Measurements from ENCODE around the gene SH3RF1. TPM values are rescaled to one million over a fixed set of nuclear protein-coding genes. Genes with fewer than 3 reads are reported as not detected.

Gene SH3RF1
- total RNA-seq, 1 experiment from 2014 or later, result 59.5 TPM

GRCh38 chr4:169295822-169296221, 25.1 kb upstream of the SH3RF1 start:
- no peak for TF ChIP-seq REST (IDR thresholded peaks at IDR 0.05; ENCODE audit: low read depth)
- TF ChIP-seq RAD21 (IDR thresholded peaks at IDR 0.05; ENCODE audit: low read depth), result no peak
- TF ChIP-seq FOSL1 (IDR thresholded peaks at IDR 0.05; ENCODE audit: low read depth), result no peak
- TF ChIP-seq SP1 (IDR thresholded peaks at IDR 0.05; ENCODE audit: low read depth), result no peak
- no peak for TF ChIP-seq JUND (IDR thresholded peaks at IDR 0.05)
- H3K27ac ChIP-seq (ENCODE audit: low read depth, low read length), result no peak overlapping the region
- no peaks in the 10 kb centered on the region for H3K9me3 ChIP-seq (ENCODE audit: control insufficient read depth in 1 of 2, insufficient read depth in 1 of 2, low read depth in 1 of 2, low read length in 2 of 2)
- no peak overlapping the region for H3K9ac ChIP-seq (ENCODE audit: low read length)
- no peak overlapping the region for H3K4me2 ChIP-seq (ENCODE audit: low read length)
- ATAC-seq (no peak), DNase-seq (ENCODE audit: low read depth, low spot score) (no peak)
- H3K9me2 ChIP-seq (ENCODE audit: insufficient read depth), result no peaks in the 10 kb centered on the region
- BruUV-seq (replicated peaks), result no TSS peak
- no peaks in the 10 kb centered on the region for H3K79me2 ChIP-seq (ENCODE audit: insufficient read depth, low read length)
- no peaks in the 10 kb centered on the region for H3K27me3 ChIP-seq (ENCODE audit: insufficient read depth, low read length)
- no peaks in the 10 kb centered on the region for H3K36me3 ChIP-seq (ENCODE audit: control insufficient read depth in 1 of 2, insufficient read depth in 2 of 2, low read length in 2 of 2)
- H2AFZ ChIP-seq (ENCODE audit: low read depth, low read length, poor library complexity, severe bottlenecking), result no peak overlapping the region
- ChIA-PET CTCF (no interaction called here), POLR2A (no interaction called here), RAD21 (ENCODE audit: low non-redundant PET in 1 of 2, low total read pairs in 2 of 2, uncharacterized antibody in 2 of 2, unreplicated experiment in 2 of 2) (no interaction called here)
- H3K4me1 ChIP-seq (ENCODE audit: control insufficient read depth in 1 of 2, insufficient read depth in 2 of 2, low read length in 2 of 2), result no peaks in the 10 kb centered on the region
- intact Hi-C loops (cut with micrococcal nuclease), result no loop called here
- no peaks in the 10 kb centered on the region for H4K20me1 ChIP-seq (ENCODE audit: insufficient read depth)
- no peak overlapping the region for H3K4me3 ChIP-seq (replicated peaks in 1 of 2; ENCODE audit: low read depth in 1 of 2, low read length in 2 of 2)

GRCh38 chr4:169293343-169294176, 22.8 kb upstream of the SH3RF1 start:
- ChIA-PET POLR2A (no interaction called here), RAD21 (ENCODE audit: low non-redundant PET in 1 of 2, low total read pairs in 2 of 2, uncharacterized antibody in 2 of 2, unreplicated experiment in 2 of 2) (no interaction called here)
- no TSS peak for BruUV-seq (replicated peaks)
- TF ChIP-seq ATF3 (IDR thresholded peaks at IDR 0.05) (no peak), MAX (IDR thresholded peaks at IDR 0.05) (no peak), YY1 (IDR thresholded peaks at IDR 0.05; ENCODE audit: extremely low read depth, insufficient replicate concordance, low read depth, low read length) (no peak), FOSL1 (IDR thresholded peaks at IDR 0.05; ENCODE audit: low read depth) (no peak), JUND (IDR thresholded peaks at IDR 0.05) (no peak), TCF7L2 (IDR thresholded peaks at IDR 0.05; ENCODE audit: borderline replicate concordance, extremely low read depth, insufficient read depth, insufficient read length) (no peak), SP1 (IDR thresholded peaks at IDR 0.05; ENCODE audit: low read depth) (no peak), ELF1 (IDR thresholded peaks at IDR 0.05; ENCODE audit: borderline replicate concordance, low read depth) (no peak), EZH2phosphoT487 (IDR thresholded peaks at IDR 0.05; ENCODE audit: borderline replicate concordance) (no peak), RAD21 (IDR thresholded peaks at IDR 0.05; ENCODE audit: low read depth) (no peak), SRF (IDR thresholded peaks at IDR 0.05; ENCODE audit: low read depth) (no peak), POLR2AphosphoS5 (IDR thresholded peaks at IDR 0.05; ENCODE audit: low read depth, low read length) (no peak), ZNF274 (IDR thresholded peaks at IDR 0.05; ENCODE audit: low read depth, low read length) (no peak), CEBPB (IDR thresholded peaks at IDR 0.05; ENCODE audit: low read depth) (no peak), CBX3 (IDR thresholded peaks at IDR 0.05; ENCODE audit: low read depth) (no peak)

More at GRCh38 chr4:169293343-169294176, 22.8 kb upstream of the SH3RF1 start:
- ATAC-seq (no peak), DNase-seq (ENCODE audit: low read depth, low spot score) (no peak)
- no peaks in the 10 kb centered on the region for H3K4me1 ChIP-seq (ENCODE audit: control insufficient read depth in 1 of 2, insufficient read depth in 2 of 2, low read length in 2 of 2)
- no peak overlapping the region for H3K27ac ChIP-seq (ENCODE audit: low read depth, low read length)
- no peak overlapping the region for H3K4me2 ChIP-seq (ENCODE audit: low read length)
- H3K9me3 ChIP-seq (ENCODE audit: control insufficient read depth in 1 of 2, insufficient read depth in 1 of 2, low read depth in 1 of 2, low read length in 2 of 2), result no peaks in the 10 kb centered on the region
- intact Hi-C loops (cut with micrococcal nuclease), result no loop called here
- H3K9ac ChIP-seq (ENCODE audit: low read length), result no peak overlapping the region
- H4K20me1 ChIP-seq (ENCODE audit: insufficient read depth), result no peaks in the 10 kb centered on the region
- H3K36me3 ChIP-seq (ENCODE audit: control insufficient read depth in 1 of 2, insufficient read depth in 2 of 2, low read length in 2 of 2), result no peaks in the 10 kb centered on the region
- no peak overlapping the region for H3K4me3 ChIP-seq (replicated peaks in 1 of 2; ENCODE audit: low read depth in 1 of 2, low read length in 2 of 2)
- H3K79me2 ChIP-seq (ENCODE audit: insufficient read depth, low read length), result no peaks in the 10 kb centered on the region
- no peaks in the 10 kb centered on the region for H3K27me3 ChIP-seq (ENCODE audit: insufficient read depth, low read length)
- H2AFZ ChIP-seq (ENCODE audit: low read depth, low read length, poor library complexity, severe bottlenecking), result no peak overlapping the region
- CTCF ChIA-PET, result no interaction called here
- no peaks in the 10 kb centered on the region for H3K9me2 ChIP-seq (ENCODE audit: insufficient read depth)
